K562 (cell line): ENCODE measurements around the gene NRXN3. TPM values are rescaled to one million over a fixed set of nuclear protein-coding genes. Genes with fewer than 3 reads are reported as not detected.

Source experiments
- ATAC-seq: fragments of 200-7000 bp; cut with Tn5 transposase; 3 replicates; pipeline ENCODE4 v1.9.1; 2020; ENCODE audit warnings: moderate library complexity
- BruUV-seq: library from RNA; stranded (reverse); fragments of 400-500 nt; replicated peaks from 2 replicates; lab custom pipeline; 2021; lab: Mats Ljungman, UMichigan
- CTCF ChIA-PET: fragments of 300-600 bp; formaldehyde crosslinking; extraction: SDS; loops from one replicate; lab custom pipeline; 2021; ENCODE audit warnings: low intra/inter-chr PET ratio; lab: Yijun Ruan, JAX
- POLR2A ChIA-PET: fragments of 300-600, 350-650 bp; sonication (Branson Sonifier 250); formaldehyde crosslinking; extraction: SDS; loops from one replicate; lab custom pipeline; 2021; ENCODE audit warnings: antibody characterized with exemption, inconsistent platforms; lab: Yijun Ruan, JAX
- DNase-seq, 4 experiments: peaks; one replicate each; pipeline versions ENCODE4 v3.0.0 to v3.0.0-alpha.2; 2011 to 2018; ENCODE audit warnings: low spot score in 3 of 4, mixed read lengths in 3 of 4; ENCODE audit errors: extremely low read depth in 1 of 4
- FAIRE-seq: peaks from 2 replicates; lab custom pipeline; 2011; peaks lifted over from hg19 to GRCh38; lab: Jason Lieb, UNC
- H2AFZ ChIP-seq: 2 replicates; pipeline ENCODE4 v1.6.0; 2011; ENCODE audit warnings: low read depth, low read length, control low read depth, inconsistent platforms
- H3K27ac ChIP-seq: fragments of 200-600 bp; 3 replicates; pipeline ENCODE4 v1.8.0; 2011; ENCODE audit warnings: low read depth, mild to moderate bottlenecking, control low read depth, inconsistent platforms, low read length, moderate library complexity, mixed read lengths; ENCODE audit errors: extremely low read depth
- H3K27me3 ChIP-seq, 2 experiments: fragments of 300-600 bp in 1 of 2; 2 replicates in 1 of 2; 3 replicates in 1 of 2; pipeline versions ENCODE4 v1.6.0 to v1.8.0; 2011; ENCODE audit warnings: inconsistent platforms in 2 of 2, low read length in 2 of 2, mild to moderate bottlenecking in 1 of 2, mixed read lengths in 1 of 2, moderate library complexity in 1 of 2; ENCODE audit not compliant: control insufficient read depth in 2 of 2, insufficient read depth in 2 of 2
- H3K36me3 ChIP-seq: fragments of 300-600 bp; 3 replicates; pipeline ENCODE4 v1.8.0; 2011; ENCODE audit warnings: mild to moderate bottlenecking, low read length, inconsistent platforms; ENCODE audit not compliant: control insufficient read depth, insufficient read depth
- H3K4me1 ChIP-seq, 2 experiments: fragments of 200-600 bp in 1 of 2; replicated peaks in 1 of 2; 2 replicates in 1 of 2; 3 replicates in 1 of 2; pipeline versions ENCODE4 v1.5.1 to v1.8.0; 2011; ENCODE audit warnings: inconsistent platforms in 2 of 2, low read length in 2 of 2, mild to moderate bottlenecking in 1 of 2, mixed read lengths in 1 of 2, moderate library complexity in 1 of 2; ENCODE audit not compliant: control insufficient read depth in 2 of 2, insufficient read depth in 2 of 2
- H3K4me2 ChIP-seq: 2 replicates; pipeline ENCODE4 v1.6.1; 2011; ENCODE audit warnings: low read length, control low read depth, inconsistent platforms, mixed read lengths; ENCODE audit not compliant: insufficient read depth
- H3K4me3 ChIP-seq: fragments of 200-600 bp; sonication (generic), shearing (Covaris generic); 2 replicates; pipeline ENCODE4 v1.5.1; 2016; ENCODE audit warnings: control low read depth, inconsistent platforms
- H3K79me2 ChIP-seq: fragments of 200-600 bp; 3 replicates; pipeline ENCODE4 v1.8.0; 2011; ENCODE audit warnings: low read length, inconsistent platforms; ENCODE audit not compliant: control insufficient read depth, insufficient read depth
- H3K9ac ChIP-seq, 2 experiments: 2 replicates each; pipeline versions ENCODE4 v1.6.0 to v1.6.1; 2011; ENCODE audit warnings: low read depth in 2 of 2, low read length in 2 of 2, control low read depth in 1 of 2, inconsistent platforms in 1 of 2, mild to moderate bottlenecking in 1 of 2, mixed read lengths in 1 of 2; ENCODE audit not compliant: insufficient read depth in 1 of 2
- H3K9me1 ChIP-seq: one replicate; pipeline ENCODE4 v1.6.0; 2011; ENCODE audit warnings: inconsistent platforms, mild to moderate bottlenecking, low read length, moderate library complexity; ENCODE audit not compliant: control insufficient read depth, insufficient read depth
- H3K9me3 ChIP-seq: replicated peaks from 2 replicates; pipeline ENCODE4 v1.5.1; 2011; ENCODE audit warnings: low read depth, low read length, inconsistent platforms; ENCODE audit not compliant: control insufficient read depth, insufficient read depth
- H4K20me1 ChIP-seq: replicated peaks from 2 replicates; pipeline ENCODE4 v1.6.1; 2011; ENCODE audit warnings: low read length, inconsistent platforms, mixed read lengths; ENCODE audit not compliant: control insufficient read depth, insufficient read depth
- ADNP ChIP-seq: fragments of 200-800 bp; sonication (Bioruptor generic); IDR thresholded peaks from 2 replicates; pipeline ENCODE4 v1.6.1; 2016; ENCODE audit warnings: missing genetic modification characterization, missing compliant biosample characterization
- CLOCK ChIP-seq: fragments of 250-450 bp; sonication (Bioruptor Pico); IDR thresholded peaks from 2 replicates; pipeline ENCODE4 v1.4.0; 2020; ENCODE audit warnings: mild to moderate bottlenecking, moderate library complexity, borderline replicate concordance
- ETS1 ChIP-seq: conservative IDR thresholded peaks from 2 replicates; pipeline ENCODE4 v1.6.1; 2011; ENCODE audit warnings: low read depth, mild to moderate bottlenecking, low read length; ENCODE audit not compliant: control insufficient read depth
- FOSL1 ChIP-seq: fragments of 200-800 bp; sonication (Bioruptor generic); conservative IDR thresholded peaks from 2 replicates; pipeline ENCODE4 v1.6.1; 2016; ENCODE audit warnings: missing genetic modification characterization, missing compliant biosample characterization
- GMEB1 ChIP-seq: fragments of 250-450 bp; sonication (Bioruptor Pico); IDR thresholded peaks from 2 replicates; pipeline ENCODE4 v1.4.0; 2020; ENCODE audit warnings: mild to moderate bottlenecking
- MAFG ChIP-seq: fragments of 450-650 bp; conservative IDR thresholded peaks from 2 replicates; pipeline ENCODE4 v1.6.1; 2016; ENCODE audit warnings: missing genetic modification characterization, missing compliant biosample characterization
- MCM5 ChIP-seq: fragments of 450-650 bp; IDR thresholded peaks from 2 replicates; pipeline ENCODE4 v1.6.1; 2016; ENCODE audit warnings: low read depth
- NFE2 ChIP-seq: IDR thresholded peaks from 2 replicates; pipeline ENCODE4 v1.6.1; 2014; ENCODE audit warnings: antibody characterized with exemption, low read depth
- POU5F1 ChIP-seq: fragments of 150-350 bp; IDR thresholded peaks from 2 replicates; pipeline ENCODE4 v1.6.1; 2014; ENCODE audit warnings: borderline replicate concordance, low read length, low read depth, mild to moderate bottlenecking; ENCODE audit not compliant: partially characterized antibody
- SMAD1 ChIP-seq: fragments of 150-350 bp; IDR thresholded peaks from 2 replicates; pipeline ENCODE4 v1.6.1; 2014; ENCODE audit warnings: low read length, low read depth; ENCODE audit not compliant: partially characterized antibody
- TAF7 ChIP-seq: fragments of 450-650 bp; IDR thresholded peaks from 2 replicates; pipeline ENCODE4 v1.6.1; 2016; ENCODE audit warnings: missing genetic modification characterization, missing compliant biosample characterization
- ZNF134 ChIP-seq: fragments of 250-450 bp; sonication (Bioruptor Pico); conservative IDR thresholded peaks from 2 replicates; pipeline ENCODE4 v1.4.0; 2020
- ZNF583 ChIP-seq: fragments of 250-450 bp; sonication (Bioruptor Pico); IDR thresholded peaks from 2 replicates; pipeline ENCODE4 v1.4.0; 2020
- ZNF699 ChIP-seq: fragments of 250-450 bp; sonication (Bioruptor Pico); IDR thresholded peaks from 2 replicates; pipeline ENCODE4 v1.8.0; 2021; ENCODE audit warnings: mild to moderate bottlenecking, moderate library complexity; ENCODE audit not compliant: insufficient replicate concordance
- WGBS: fragments of 100-300 bp; shearing (Covaris generic); methylation state at CpG from one replicate; pipeline ENCODE4 v1.1.6; 2016; ENCODE audit warnings: low coverage, mixed read lengths; ENCODE audit not compliant: insufficient coverage; ENCODE audit errors: missing lambda C conversion rate; 5-methylcytosine and 5-hydroxymethylcytosine counted together
- in situ Hi-C: fragments of 300-500 bp; cut with MboI; formaldehyde crosslinking; loops from 4 replicates; pipeline ENCODE4 v1.15.0; 2018; ENCODE audit warnings: inconsistent platforms, mixed read lengths
- intact Hi-C: fragments of 100-400 bp; cut with micrococcal nuclease; formaldehyde crosslinking; loops from 2 replicates; pipeline ENCODE4 v1.14.2; 2022
- polyA plus RNA-seq, 8 experiments: library from polyadenylated mRNA; depleted of rRNA in 4 of 8; stranded (reverse) in 5 of 8; unstranded in 3 of 8; fragments of >200 nt; fragmentation: Nextera tagmentation in 2 of 8; fragmentation: Illumina TruSeq in 1 of 8; extraction: Ambion mirVana in 2 of 8; extraction: Trizol in 1 of 8; gene quantifications; 2 replicates each; pipeline versions ENCODE4 v1.2.1 to v1.2.3, GENCODE V29; 2011 to 2014; ENCODE audit warnings: inconsistent platforms in 1 of 8, missing spikeins in 1 of 8
- total RNA-seq, 7 experiments: library from RNA; depleted of rRNA in 6 of 7; stranded (reverse); fragments of >200 nt in 6 of 7; fragmentation: Illumina TruSeq in 2 of 7; extraction: Trizol in 2 of 7; gene quantifications; 2 replicates each; pipeline versions ENCODE4 v1.2.1 to v1.2.3, GENCODE V29; 2011 to 2021; ENCODE audit warnings: low replicate concordance in 1 of 7

NRXN3 gene
- total and polyA plus RNA-seq, 9 of the 15 experiments (the other 6 are each of a cell fraction or from before 2014, with no cell fraction given) = 0.09 TPM; not detected in 8

GRCh38 chr14:79199217-79199616 is 1029.0 kb downstream of the NRXN3 start:
- TF ChIP-seq CLOCK (no peak), ZNF699 (no peak), TAF7 (no peak), FOSL1 (tag) (no peak), ZNF134 (no peak), GMEB1 (no peak), POU5F1 (no peak), SMAD1 (no peak), MAFG (tag) (no peak), NFE2 (no peak), MCM5 (no peak), ADNP (tag) (no peak), ETS1 (no peak), ZNF583 (CRISPR knock-in tag) (no peak)
- in situ Hi-C loops = no loop called here
- FAIRE-seq = no peak
- Histone ChIP-seq H3K9me3 (no peaks in the 10 kb centered on the region), H3K79me2 (no peaks in the 10 kb centered on the region), H3K36me3 (no peaks in the 10 kb centered on the region), H4K20me1 (no peaks in the 10 kb centered on the region), H3K27ac (no peak overlapping the region), H3K4me3 (no peak overlapping the region), H3K9me1 (no peaks in the 10 kb centered on the region), H3K4me2 (no peak overlapping the region), H3K27me3 (no peaks in the 10 kb centered on the region), H2AFZ (no peak overlapping the region), H3K9ac (no peak overlapping the region), H3K4me1 (no peaks in the 10 kb centered on the region)
- no TSS peak for BruUV-seq
- CTCF ChIA-PET = no interaction called here
- ATAC-seq = no peak
- no peak for DNase-seq
- intact Hi-C loops = no loop called here
- 3% methylated on average over 4 of the region's 4 CpGs for WGBS
- POLR2A ChIA-PET = no interaction called here
